ENCODE measurements around the gene ADAMTS9.

Gene ADAMTS9

DNA sequence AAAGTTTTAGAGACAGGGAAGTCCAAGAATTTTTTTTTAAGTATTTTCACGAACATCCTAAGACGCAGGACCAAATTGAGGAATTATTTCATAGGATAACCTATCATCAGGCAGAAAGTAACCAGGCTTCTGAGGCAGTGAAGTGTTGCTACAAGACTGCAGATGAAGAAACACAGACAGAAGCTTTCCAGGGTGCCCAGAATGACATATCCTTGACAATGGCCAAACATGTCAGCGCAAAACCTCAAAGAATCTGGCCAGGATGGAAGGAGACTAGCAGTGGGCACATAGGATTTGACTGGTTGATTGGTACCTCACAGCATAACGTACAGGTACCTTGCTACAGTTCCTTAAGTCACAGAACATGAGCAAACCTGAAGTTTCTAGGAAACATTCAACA lies 7.5 kb downstream of the ADAMTS9 start:
- Histone ChIP-seq H3K18ac (ENCODE audit: low read depth in 1 of 2, low read length in 2 of 2) (no peak overlapping the region), H3K4ac (ENCODE audit: low read depth in 1 of 2, low read length in 2 of 2) (no peak overlapping the region), H3K79me1 (replicated peaks; ENCODE audit: low read length, poor library complexity, severe bottlenecking) (peaks cover 21% of the 10 kb centered on the region), H3K4me2 (ENCODE audit: low read length, poor library complexity, severe bottlenecking) (no peak overlapping the region), H3K23ac (ENCODE audit: low read length in 2 of 2) (no peak overlapping the region), H2BK5ac (ENCODE audit: low read depth, low read length, poor library complexity, severe bottlenecking) (no peak overlapping the region), H3K4me1 (ENCODE audit: control insufficient read depth, insufficient read depth, low read depth, low read length) (peaks cover under 1% of the 10 kb centered on the region), H2AFZ (ENCODE audit: low read depth, low read length) (no peak overlapping the region), H3K9me3 (ENCODE audit: control insufficient read depth, low read length) (no peaks in the 10 kb centered on the region), H2BK12ac (ENCODE audit: low read length in 2 of 2) (no peak overlapping the region), H4K8ac (ENCODE audit: low read length) (no peak overlapping the region), H4K91ac (ENCODE audit: low read length) (no peak overlapping the region), H2BK15ac (ENCODE audit: low read depth, poor library complexity, severe bottlenecking) (no peak overlapping the region), H2AK5ac (ENCODE audit: low read length, severe bottlenecking) (no peak overlapping the region), H3K36me3 (ENCODE audit: control insufficient read depth in 1 of 2, insufficient read depth in 2 of 2, low read depth in 1 of 2, low read length in 2 of 2) (peaks cover 3 to 4% of the 10 kb centered on the region in 2 experiments), H3K14ac (ENCODE audit: low read length in 2 of 2) (no peak overlapping the region), H2BK120ac (ENCODE audit: low read depth, low read length) (no peak overlapping the region), H3K27me3 (ENCODE audit: control insufficient read depth in 1 of 2, insufficient read depth in 1 of 2, low read length in 2 of 2) (no peaks in the 10 kb centered on the region), H3K27ac (ENCODE audit: low read length, poor library complexity, severe bottlenecking) (no peak overlapping the region), H3K9ac (ENCODE audit: low read length) (no peak overlapping the region), H3K4me3 (ENCODE audit: insufficient read depth in 1 of 2, low read depth in 1 of 2, low read length in 2 of 2) (no peak overlapping the region)
- DNase-seq: no peak
- 94% methylated on average over 4 of the region's 4 CpGs for WGBS

DNA sequence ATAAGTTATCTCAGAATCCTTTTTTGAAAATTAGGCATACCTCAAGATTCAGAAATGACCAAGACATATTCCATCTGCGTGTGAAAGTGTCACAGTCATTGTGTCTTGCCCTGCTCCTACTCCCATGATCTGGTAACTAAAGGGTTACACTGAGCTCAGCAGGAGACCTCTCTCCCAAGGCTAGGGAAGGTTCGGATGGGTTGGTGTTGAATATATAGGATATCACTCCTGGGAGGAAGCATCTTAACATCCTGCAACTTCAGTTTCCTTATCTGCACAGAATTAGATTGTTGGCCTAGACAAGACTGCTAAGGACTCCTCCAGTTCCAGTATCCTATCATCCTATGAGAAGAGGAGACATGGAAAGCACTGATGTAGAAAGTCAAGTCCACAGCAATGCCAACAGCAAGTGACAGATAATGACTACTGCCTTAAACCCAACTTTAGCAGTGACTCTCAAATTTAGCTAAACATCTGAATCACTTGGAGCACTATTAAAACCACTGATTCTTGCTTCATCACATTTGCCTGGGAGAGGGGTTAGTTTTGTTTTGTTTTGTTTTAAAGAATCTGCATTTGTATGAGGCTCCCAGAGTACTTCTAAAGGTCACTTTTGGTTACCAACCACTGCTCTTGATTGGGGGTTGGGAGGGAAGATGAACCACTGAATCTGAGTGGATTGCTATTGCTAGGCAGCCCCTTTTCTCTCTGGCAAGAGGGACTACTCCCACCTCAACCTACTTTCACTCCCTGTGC lies 9.7 kb downstream of the ADAMTS9 start:
- Histone ChIP-seq H3K4me1 (ENCODE audit: control insufficient read depth, insufficient read depth, low read depth, low read length) (peaks cover 1% of the 10 kb centered on the region), H2BK120ac (ENCODE audit: low read depth, low read length) (no peak overlapping the region), H3K27ac (ENCODE audit: low read length, poor library complexity, severe bottlenecking) (no peak overlapping the region), H3K18ac (ENCODE audit: low read depth in 1 of 2, low read length in 2 of 2) (no peak overlapping the region), H3K27me3 (ENCODE audit: control insufficient read depth in 1 of 2, insufficient read depth in 1 of 2, low read length in 2 of 2) (no peaks in the 10 kb centered on the region), H3K23ac (ENCODE audit: low read length in 2 of 2) (no peak overlapping the region), H2BK5ac (ENCODE audit: low read depth, low read length, poor library complexity, severe bottlenecking) (no peak overlapping the region), H3K4me3 (ENCODE audit: insufficient read depth in 1 of 2, low read depth in 1 of 2, low read length in 2 of 2) (no peak overlapping the region), H2AFZ (ENCODE audit: low read depth, low read length) (no peak overlapping the region), H3K4ac (ENCODE audit: low read depth in 1 of 2, low read length in 2 of 2) (no peak overlapping the region), H4K91ac (ENCODE audit: low read length) (no peak overlapping the region), H3K14ac (ENCODE audit: low read length in 2 of 2) (no peak overlapping the region), H3K4me2 (ENCODE audit: low read length, poor library complexity, severe bottlenecking) (no peak overlapping the region), H3K9ac (ENCODE audit: low read length) (no peak overlapping the region), H2BK15ac (ENCODE audit: low read depth, poor library complexity, severe bottlenecking) (no peak overlapping the region), H3K79me1 (replicated peaks; ENCODE audit: low read length, poor library complexity, severe bottlenecking) (peaks cover 15% of the 10 kb centered on the region), H2BK12ac (ENCODE audit: low read length in 2 of 2) (no peak overlapping the region), H4K8ac (ENCODE audit: low read length) (no peak overlapping the region), H3K9me3 (ENCODE audit: control insufficient read depth, low read length) (no peaks in the 10 kb centered on the region), H3K36me3 (ENCODE audit: control insufficient read depth in 1 of 2, insufficient read depth in 2 of 2, low read depth in 1 of 2, low read length in 2 of 2) (peaks cover 3 to 4% of the 10 kb centered on the region in 2 experiments), H2AK5ac (ENCODE audit: low read length, severe bottlenecking) (no peak overlapping the region)
- no peak for DNase-seq
- WGBS: 58% methylated on average over 2 of the region's 2 CpGs

GRCh38 chr3:64676831-64677230 lies 11.0 kb downstream of the ADAMTS9 start:
- Histone ChIP-seq H2BK120ac (ENCODE audit: low read depth, low read length) (no peak overlapping the region), H2BK15ac (ENCODE audit: low read depth, poor library complexity, severe bottlenecking) (no peak overlapping the region), H2BK12ac (ENCODE audit: low read length in 2 of 2) (no peak overlapping the region), H4K91ac (ENCODE audit: low read length) (no peak overlapping the region), H3K9ac (ENCODE audit: low read length) (no peak overlapping the region), H3K4me3 (ENCODE audit: insufficient read depth in 1 of 2, low read depth in 1 of 2, low read length in 2 of 2) (no peak overlapping the region), H4K8ac (ENCODE audit: low read length) (no peak overlapping the region), H3K27ac (ENCODE audit: low read length, poor library complexity, severe bottlenecking) (no peak overlapping the region), H3K4me1 (ENCODE audit: control insufficient read depth, insufficient read depth, low read depth, low read length) (peaks cover 1% of the 10 kb centered on the region), H3K79me1 (replicated peaks; ENCODE audit: low read length, poor library complexity, severe bottlenecking) (peaks cover 14% of the 10 kb centered on the region), H3K14ac (ENCODE audit: low read length in 2 of 2) (no peak overlapping the region), H2BK5ac (ENCODE audit: low read depth, low read length, poor library complexity, severe bottlenecking) (no peak overlapping the region), H3K27me3 (ENCODE audit: control insufficient read depth in 1 of 2, insufficient read depth in 1 of 2, low read length in 2 of 2) (no peaks in the 10 kb centered on the region), H2AFZ (ENCODE audit: low read depth, low read length) (no peak overlapping the region), H3K36me3 (ENCODE audit: control insufficient read depth in 1 of 2, insufficient read depth in 2 of 2, low read depth in 1 of 2, low read length in 2 of 2) (peaks cover 3 to 4% of the 10 kb centered on the region in 2 experiments), H3K4ac (ENCODE audit: low read depth in 1 of 2, low read length in 2 of 2) (no peak overlapping the region), H3K23ac (ENCODE audit: low read length in 2 of 2) (no peak overlapping the region), H3K18ac (ENCODE audit: low read depth in 1 of 2, low read length in 2 of 2) (no peak overlapping the region), H3K4me2 (ENCODE audit: low read length, poor library complexity, severe bottlenecking) (no peak overlapping the region), H2AK5ac (ENCODE audit: low read length, severe bottlenecking) (peak overlapping the region; percentile 71), H3K9me3 (ENCODE audit: control insufficient read depth, low read length) (no peaks in the 10 kb centered on the region)
- WGBS: 47% methylated on average over 2 of the region's 2 CpGs
- DNase-seq: no peak

DNA sequence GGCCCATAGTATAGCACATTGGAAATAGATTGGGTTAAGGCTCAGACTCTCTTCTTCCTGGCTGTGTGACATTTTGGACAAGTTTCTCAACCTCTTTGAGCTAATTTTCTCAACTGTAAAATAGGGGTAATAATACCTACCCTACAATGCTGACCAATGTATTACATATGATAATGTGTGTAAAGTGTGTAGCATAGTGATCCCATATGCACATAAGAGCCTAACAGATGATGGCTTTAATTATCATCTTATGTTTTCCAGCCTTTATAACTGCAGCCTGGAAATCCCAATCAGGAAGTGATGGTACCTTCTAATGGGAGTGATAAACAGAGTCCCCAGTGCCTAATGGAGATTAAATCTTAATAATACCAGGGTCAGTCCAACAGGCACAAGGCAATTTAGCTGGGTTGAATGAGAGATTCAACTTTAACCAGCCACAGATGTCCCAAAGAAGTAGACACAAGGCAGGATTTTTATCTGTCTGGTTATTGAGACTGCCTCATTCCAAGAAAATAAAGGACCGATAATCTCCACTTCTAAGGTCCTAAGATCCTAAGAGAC lies 12.0 kb downstream of the ADAMTS9 start:
- H3K4me1 ChIP-seq (ENCODE audit: control insufficient read depth, insufficient read depth, low read depth, low read length): peaks cover 1% of the 10 kb centered on the region
- H3K9me3 ChIP-seq (ENCODE audit: control insufficient read depth, low read length): no peaks in the 10 kb centered on the region
- peaks cover 14% of the 10 kb centered on the region for H3K79me1 ChIP-seq (replicated peaks; ENCODE audit: low read length, poor library complexity, severe bottlenecking)
- no peak overlapping the region for H3K9ac ChIP-seq (ENCODE audit: low read length)
- no peak overlapping the region for H2BK120ac ChIP-seq (ENCODE audit: low read depth, low read length)
- no peak overlapping the region for H2AFZ ChIP-seq (ENCODE audit: low read depth, low read length)
- no peak overlapping the region for H3K14ac ChIP-seq (ENCODE audit: low read length in 2 of 2)
- no peak overlapping the region for H3K4me3 ChIP-seq (ENCODE audit: insufficient read depth in 1 of 2, low read depth in 1 of 2, low read length in 2 of 2)
- H2BK12ac ChIP-seq (ENCODE audit: low read length in 2 of 2): no peak overlapping the region
- H4K8ac ChIP-seq (ENCODE audit: low read length): no peak overlapping the region
- DNase-seq: no peak
- peak overlapping the region; percentile 74 for H2BK5ac ChIP-seq (ENCODE audit: low read depth, low read length, poor library complexity, severe bottlenecking)
- H3K23ac ChIP-seq (ENCODE audit: low read length in 2 of 2): no peak overlapping the region
- no peak overlapping the region for H3K18ac ChIP-seq (ENCODE audit: low read depth in 1 of 2, low read length in 2 of 2)
- no peak overlapping the region for H4K91ac ChIP-seq (ENCODE audit: low read length)
- H3K4me2 ChIP-seq (ENCODE audit: low read length, poor library complexity, severe bottlenecking): no peak overlapping the region
- H3K4ac ChIP-seq (ENCODE audit: low read depth in 1 of 2, low read length in 2 of 2): no peak overlapping the region
- H2BK15ac ChIP-seq (ENCODE audit: low read depth, poor library complexity, severe bottlenecking): no peak overlapping the region
- H2AK5ac ChIP-seq (ENCODE audit: low read length, severe bottlenecking): peak overlapping the region; percentile 33
- peaks cover 3 to 4% of the 10 kb centered on the region in 2 experiments for H3K36me3 ChIP-seq (ENCODE audit: control insufficient read depth in 1 of 2, insufficient read depth in 2 of 2, low read depth in 1 of 2, low read length in 2 of 2)
- H3K27me3 ChIP-seq (ENCODE audit: control insufficient read depth in 1 of 2, insufficient read depth in 1 of 2, low read length in 2 of 2): no peaks in the 10 kb centered on the region
- 100% methylated on average over 1 of the region's 1 CpG for WGBS
- H3K27ac ChIP-seq (ENCODE audit: low read length, poor library complexity, severe bottlenecking): peak overlapping the region; percentile 99
